GM10248 (cell line): Measurements from ENCODE around the gene TEN1.

Source experiments
- CTCF ChIA-PET: fragments of 300-600 bp; sonication (Branson Sonifier 250); formaldehyde crosslinking; extraction: SDS; loops from one replicate; lab custom pipeline; 2021; ENCODE audit warnings: antibody characterized with exemption; lab: Yijun Ruan, JAX
- POLR2A ChIA-PET: fragments of 350-650 bp; sonication (Branson Sonifier 250); formaldehyde crosslinking; extraction: SDS; loops from one replicate; lab custom pipeline; 2020; ENCODE audit warnings: antibody characterized with exemption; lab: Yijun Ruan, JAX
- DNase-seq: peaks from one replicate; pipeline ENCODE4 v3.0.0; 2012; ENCODE audit errors: extremely low spot score
- CTCF ChIP-seq: IDR thresholded peaks from 2 replicates; pipeline ENCODE4 v1.5.1; 2012; ENCODE audit warnings: mild to moderate bottlenecking, low read depth; ENCODE audit errors: extremely low read depth, missing control alignments, control extremely low read depth

TEN1 gene

GRCh38 chr17:76013377-76013932 lies 34.4 kb downstream of the TEN1 start:
- ChIA-PET CTCF (interaction anchor here (0.6 to 17.6 kb wide), 55 partner anchors 9 to 384 kb away, joined by 3 to 266 read pairs (median 5); partner anchors contain the start of genes CDK3, EVPL, EXOC7 and MRPL38), POLR2A (no interaction called here)
- no peak for TF ChIP-seq CTCF

GRCh38 chr17:76014100-76014924 lies 35.3 kb downstream of the TEN1 start:
- TF ChIP-seq CTCF, result peak; percentile 99
- POLR2A ChIA-PET, result interaction anchor here (0.9 kb wide), 1 partner anchor 265 kb away, joined by 3 read pairs; no protein-coding TSS in a partner anchor
- peak; percentile 93 for DNase-seq
- CTCF ChIA-PET, result interaction anchor here (0.6 to 17.6 kb wide), 76 partner anchors 8 to 384 kb away, joined by 3 to 266 read pairs (median 5); partner anchors contain the start of genes CDK3, EVPL, EXOC7 and MRPL38

More at GRCh38 chr17:76013377-76013932, 34.4 kb downstream of the TEN1 start:
- no peak for DNase-seq

- CTCF ChIA-PET, result interaction anchor here (0.7 to 17.6 kb wide), 52 partner anchors 9 to 383 kb away, joined by 3 to 266 read pairs (median 5); partner anchors contain the start of genes CDK3, EVPL, EXOC7 and MRPL38
- POLR2A ChIA-PET, result interaction anchor here (0.9 kb wide), 1 partner anchor 265 kb away, joined by 3 read pairs; no protein-coding TSS in a partner anchor
- DNase-seq, result no peak
- no peak for TF ChIP-seq CTCF
Measured at GRCh38 chr17:76014925-76015261, 35.9 kb downstream of the TEN1 start.

- POLR2A ChIA-PET, result no interaction called here
- TF ChIP-seq CTCF, result no peak
- CTCF ChIA-PET, result interaction anchor here (0.7 to 17.4 kb wide), 7 partner anchors 14 to 380 kb away, joined by 3 to 266 read pairs (median 3); partner anchors contain the start of gene CDK3
- DNase-seq, result no peak
Measured at GRCh38 chr17:76017481-76018339, 38.7 kb downstream of the TEN1 start.

- POLR2A ChIA-PET, result no interaction called here
- DNase-seq, result no peak
- TF ChIP-seq CTCF, result no peak
- CTCF ChIA-PET, result interaction anchor here (1.1 to 17.4 kb wide), 4 partner anchors 15 to 286 kb away, joined by 3 to 266 read pairs (median 3); partner anchors contain the start of gene CDK3
Measured at GRCh38 chr17:76018340-76018680, 39.3 kb downstream of the TEN1 start.
